Caco-2 (cell line): Measurements from ENCODE around the gene ITGB1BP2. TPM values are rescaled to one million over a fixed set of nuclear protein-coding genes. Genes with fewer than 3 reads are reported as not detected.

ENCODE experiments used
- Bru-seq: library from RNA; stranded (reverse); fragments of 400-500 nt; gene quantifications from one replicate; lab custom pipeline; 2021; lab: Mats Ljungman, UMichigan
- BruChase-seq, 2 experiments: library from RNA; stranded (reverse); fragments of 400-500 nt; gene quantifications; one replicate each; lab custom pipeline; 2021; lab: Mats Ljungman, UMichigan
- BruUV-seq: library from RNA; stranded (reverse); fragments of 400-500 nt; replicated peaks from 2 replicates; lab custom pipeline; 2021; lab: Mats Ljungman, UMichigan
- CTCF ChIA-PET: fragments of 300-600 bp; sonication (Branson Sonifier 250); formaldehyde crosslinking; loops from one replicate; lab custom pipeline; 2022; ENCODE audit warnings: antibody characterized with exemption; lab: Charles Lee
- POLR2A ChIA-PET: fragments of 300-600 bp; sonication (Branson Sonifier 250); formaldehyde crosslinking; loops from one replicate; lab custom pipeline; 2022; ENCODE audit warnings: antibody characterized with exemption; lab: Charles Lee
- DNase-seq, 2 experiments: peaks; one replicate each; pipeline versions ENCODE4 v3.0.0 to v3.0.0-alpha.2; 2020 to 2022
- H3K27me3 ChIP-seq: replicated peaks from 2 replicates; pipeline ENCODE4 v1.6.0; 2011; ENCODE audit warnings: low read length; ENCODE audit not compliant: control insufficient read depth, insufficient read depth
- H3K36me3 ChIP-seq: 2 replicates; pipeline ENCODE4 v1.5.1; 2011; ENCODE audit warnings: low read length; ENCODE audit not compliant: control insufficient read depth, insufficient read depth
- H3K4me1 ChIP-seq: fragments of 250-450 bp; sonication (Bioruptor Pico); 2 replicates; pipeline ENCODE4 v1.5.1; 2020; ENCODE audit warnings: mild to moderate bottlenecking
- H3K4me3 ChIP-seq: 2 replicates; pipeline ENCODE4 v1.5.1; 2011; ENCODE audit warnings: low read depth, mild to moderate bottlenecking, control low read depth, low read length
- H3K9me3 ChIP-seq: fragments of 250-450 bp; sonication (Bioruptor Pico); 2 replicates; pipeline ENCODE4 v1.5.1; 2020; ENCODE audit warnings: mild to moderate bottlenecking, moderate library complexity
- H3K27ac Mint-ChIP-seq: one replicate; pipeline ENCODE4 v1.8.0; 2022; ENCODE audit warnings: mixed read lengths; ENCODE audit not compliant: unreplicated experiment
- H3K27me3 Mint-ChIP-seq: one replicate; pipeline ENCODE4 v1.8.0; 2022; ENCODE audit warnings: mixed read lengths; ENCODE audit not compliant: insufficient read depth, unreplicated experiment
- H3K36me3 Mint-ChIP-seq: one replicate; pipeline ENCODE4 v1.8.0; 2022; ENCODE audit warnings: mild to moderate bottlenecking, mixed read lengths; ENCODE audit not compliant: insufficient read depth, unreplicated experiment
- H3K4me1 Mint-ChIP-seq: one replicate; pipeline ENCODE4 v1.8.0; 2022; ENCODE audit warnings: low read depth, mixed read lengths; ENCODE audit not compliant: unreplicated experiment
- H3K4me3 Mint-ChIP-seq: one replicate; pipeline ENCODE4 v1.8.0; 2022; ENCODE audit warnings: mild to moderate bottlenecking, moderate library complexity, mixed read lengths; ENCODE audit not compliant: unreplicated experiment
- H3K9me3 Mint-ChIP-seq: one replicate; pipeline ENCODE4 v1.8.0; 2022; ENCODE audit warnings: mixed read lengths; ENCODE audit not compliant: unreplicated experiment
- CTCF ChIP-seq, 2 experiments: fragments of 200-600 bp in 1 of 2; IDR thresholded peaks; 1 replicate in 1 of 2; 2 replicates in 1 of 2; pipeline versions ENCODE4 v1.5.1 to v1.8.0; 2011 to 2022; ENCODE audit warnings: antibody characterized with exemption in 1 of 2, control low read depth in 1 of 2, inconsistent platforms in 1 of 2, low read depth in 1 of 2, low read length in 1 of 2, mild to moderate bottlenecking in 1 of 2, moderate library complexity in 1 of 2; ENCODE audit not compliant: insufficient read depth in 1 of 2, severe bottlenecking in 1 of 2, unreplicated experiment in 1 of 2
- intact Hi-C: fragments of 100-400 bp; cut with micrococcal nuclease; formaldehyde crosslinking; loops from one replicate; pipeline ENCODE4 v1.10.0; 2022; ENCODE audit not compliant: unreplicated experiment
- long read RNA-seq: library from polyadenylated mRNA; stranded (forward); transcript quantifications from one replicate; pipeline ENCODE4 v2.0.0, GENCODE V29; 2022
- total RNA-seq: library from RNA; stranded (reverse); gene quantifications from 2 replicates; pipeline ENCODE4 v1.2.3, GENCODE V29; 2022

The ITGB1BP2 gene
- 4.2 and 6.1 TPM in 2 replicates for total RNA-seq
- percentile 73 among the genes with signal in this experiment for Bru-seq, nascent RNA
- BruChase-seq, experiment 1, labeled RNA remaining after a 2-hour chase, result percentile 73 among the genes with signal in this experiment
- percentile 73 among the genes with signal in this experiment for BruChase-seq, experiment 2, labeled RNA remaining after a 6-hour chase
- long read RNA-seq, result 0 reads

- no TSS peak for BruUV-seq
- H3K27me3 Mint-ChIP-seq, result no peaks in the 10 kb centered on the region
- no peak within 1 kb of the TSS for H3K4me3 ChIP-seq
- no peaks in the 10 kb centered on the region for H3K9me3 ChIP-seq
- no peak within 1 kb of the TSS for H3K27ac Mint-ChIP-seq
- no peaks in the 10 kb centered on the region for H3K9me3 Mint-ChIP-seq
- H3K27me3 ChIP-seq, result no peaks in the 10 kb centered on the region
- peak in 1 of 2 experiments; percentile 33 for DNase-seq
- peaks cover 13% of the 10 kb centered on the region for H3K4me1 Mint-ChIP-seq
- intact Hi-C loops, result no loop called here
- peaks cover 68% of the 10 kb centered on the region for H3K36me3 Mint-ChIP-seq
- no peak for TF ChIP-seq CTCF (IDR thresholded peaks at IDR 0.05; ENCODE audit: insufficient read depth in 1 of 2, low read depth in 1 of 2, low read length in 1 of 2, severe bottlenecking in 1 of 2, unreplicated experiment in 1 of 2)
- no peak within 1 kb of the TSS for H3K4me3 Mint-ChIP-seq
- POLR2A ChIA-PET, result interaction anchor here (0.6 to 1.1 kb wide), 3 partner anchors 18 to 266 kb away, joined by 3 to 8 read pairs (median 3); partner anchors contain the start of gene NONO
- CTCF ChIA-PET, result no interaction called here
- H3K36me3 ChIP-seq, result no peaks in the 10 kb centered on the region; the same call in 1 of the 2 replicates
- no peaks in the 10 kb centered on the region for H3K4me1 ChIP-seq
Observed at GRCh38 chrX:71301195-71301924, at the start of gene ITGB1BP2. Gene ITGB1BP2, plus strand, starts transcription at chrX:71301750. Its CDS starts 57 bp downstream, at chrX:71301807.

- Histone ChIP-seq H3K36me3 (no peaks in the 10 kb centered on the region; the same call in 1 of the 2 replicates), H3K27me3 (no peaks in the 10 kb centered on the region), H3K4me3 (peak overlapping the region; percentile 5; the same call in 1 of the 2 replicates), H3K9me3 (no peaks in the 10 kb centered on the region), H3K4me1 (peaks cover 15% of the 10 kb centered on the region; the same call in 1 of the 2 replicates)
- H3K9me3 Mint-ChIP-seq, result no peaks in the 10 kb centered on the region
- H3K36me3 Mint-ChIP-seq, result peaks cover 42% of the 10 kb centered on the region
- ChIA-PET POLR2A (no interaction called here), CTCF (no interaction called here)
- no peak overlapping the region for H3K27ac Mint-ChIP-seq
- no peaks in the 10 kb centered on the region for H3K27me3 Mint-ChIP-seq
- no peak for TF ChIP-seq CTCF (IDR thresholded peaks at IDR 0.05; ENCODE audit: insufficient read depth in 1 of 2, low read depth in 1 of 2, low read length in 1 of 2, severe bottlenecking in 1 of 2, unreplicated experiment in 1 of 2)
- BruUV-seq, result no TSS peak
- no peak overlapping the region for H3K4me3 Mint-ChIP-seq
- peaks cover 7% of the 10 kb centered on the region for H3K4me1 Mint-ChIP-seq
- intact Hi-C loops, result loop anchor here (5.0 kb wide), 1 partner anchor 115 kb away; the partner anchor contains the start of gene TAF1
- DNase-seq, result no peak
Observed at GRCh38 chrX:71252221-71252620, 49.3 kb upstream of the ITGB1BP2 start.
